HepG2 (cell line): ENCODE results near the gene RAB23. TPM values are rescaled to one million over a fixed set of nuclear protein-coding genes. Genes with fewer than 3 reads are reported as not detected.

Source experiments
- ATF7-NPFF ChIP-seq: sonication (generic); formaldehyde crosslinking; IDR thresholded peaks from 2 replicates; pipeline ENCODE4 v1.8.1; 2023; ENCODE audit warnings: mild to moderate bottlenecking, low read depth, missing genetic modification reagents, moderate library complexity
- CAMTA2 ChIP-seq: sonication (generic); formaldehyde crosslinking; IDR thresholded peaks from 2 replicates; pipeline ENCODE4 v1.4.0; 2020; ENCODE audit warnings: mild to moderate bottlenecking, missing genetic modification reagents, borderline replicate concordance
- CCAR2 ChIP-seq: fragments of 200-400 bp; formaldehyde crosslinking; optimal IDR thresholded peaks from 2 replicates; pipeline ENCODE3; 2018; ENCODE audit warnings: low read depth, mild to moderate bottlenecking, low read length, moderate library complexity
- ELF3 ChIP-seq: IDR thresholded peaks from 2 replicates; pipeline ENCODE4 v1.6.1; 2016; ENCODE audit warnings: missing genetic modification reagents, missing compliant biosample characterization
- EZH2 ChIP-seq: conservative IDR thresholded peaks from 2 replicates; pipeline ENCODE4 v1.6.1; 2012; ENCODE audit warnings: mild to moderate bottlenecking, low read depth, low read length, moderate library complexity
- HDAC2 ChIP-seq: sonication (generic); formaldehyde crosslinking; IDR thresholded peaks from 2 replicates; pipeline ENCODE4 v1.4.0; 2020; ENCODE audit warnings: missing genetic modification reagents
- HNF4A ChIP-seq: sonication (generic); formaldehyde crosslinking; IDR thresholded peaks from 2 replicates; pipeline ENCODE4 v1.4.0; 2020; ENCODE audit warnings: missing genetic modification reagents
- JUND ChIP-seq: sonication (generic); formaldehyde crosslinking; IDR thresholded peaks from 2 replicates; pipeline ENCODE4 v1.8.0; 2022; ENCODE audit warnings: mild to moderate bottlenecking, missing genetic modification reagents
- MEIS1 ChIP-seq: sonication (generic); formaldehyde crosslinking; IDR thresholded peaks from 2 replicates; pipeline ENCODE4 v1.9.0; 2021; ENCODE audit warnings: mild to moderate bottlenecking, missing genetic modification reagents, moderate library complexity, borderline replicate concordance
- MZF1 ChIP-seq: sonication (generic); formaldehyde crosslinking; IDR thresholded peaks from 2 replicates; pipeline ENCODE4 v1.8.1; 2023; ENCODE audit warnings: mild to moderate bottlenecking, missing genetic modification reagents, borderline replicate concordance
- PBX2 ChIP-seq: IDR thresholded peaks from 2 replicates; pipeline ENCODE4 v1.6.1; 2016; ENCODE audit warnings: control low read depth
- PHF21A ChIP-seq: sonication (generic); formaldehyde crosslinking; IDR thresholded peaks from 2 replicates; pipeline ENCODE4 v1.5.0; 2020; ENCODE audit warnings: mild to moderate bottlenecking, missing genetic modification reagents
- PHF8 ChIP-seq: sonication (generic); formaldehyde crosslinking; IDR thresholded peaks from 2 replicates; pipeline ENCODE4 v1.5.0; 2020; ENCODE audit warnings: missing genetic modification reagents
- PTBP1 ChIP-seq: fragments of 200-400 bp; formaldehyde crosslinking; IDR thresholded peaks from 2 replicates; pipeline ENCODE4 v1.6.1; 2018; ENCODE audit warnings: low read length, low read depth; ENCODE audit not compliant: poor library complexity, severe bottlenecking
- SMARCC2 ChIP-seq: fragments of 450-650 bp; IDR thresholded peaks from 2 replicates; pipeline ENCODE4 v1.6.1; 2017; ENCODE audit warnings: antibody characterized with exemption, mild to moderate bottlenecking
- SNAPC2 ChIP-seq: sonication (generic); formaldehyde crosslinking; IDR thresholded peaks from 2 replicates; pipeline ENCODE4 v1.8.1; 2022; ENCODE audit warnings: mild to moderate bottlenecking, missing genetic modification reagents
- SOX6 ChIP-seq, 2 experiments: fragments of 450-650 bp in 1 of 2; sonication (generic) in 1 of 2; formaldehyde crosslinking in 1 of 2; IDR thresholded peaks; 2 replicates each; pipeline versions ENCODE4 v1.4.0 to v1.6.1; 2017 to 2020; ENCODE audit warnings: antibody characterized with exemption in 1 of 2, mild to moderate bottlenecking in 1 of 2, missing genetic modification reagents in 1 of 2
- TCF12 ChIP-seq, 2 experiments: fragments of 450-650 bp in 1 of 2; sonication (generic) in 1 of 2; formaldehyde crosslinking in 1 of 2; IDR thresholded peaks; 2 replicates each; pipeline versions ENCODE4 v1.6.1 to v1.8.0; 2017 to 2022; ENCODE audit warnings: antibody characterized with exemption in 1 of 2, mild to moderate bottlenecking in 1 of 2, missing genetic modification reagents in 1 of 2, moderate library complexity in 1 of 2
- XRCC5 ChIP-seq: fragments of 200-400 bp; formaldehyde crosslinking; optimal IDR thresholded peaks from 2 replicates; pipeline ENCODE3; 2017; ENCODE audit warnings: mild to moderate bottlenecking, low read length
- ZNF441 ChIP-seq: sonication (generic); formaldehyde crosslinking; IDR thresholded peaks from 2 replicates; pipeline ENCODE4 v1.7.0; 2021; ENCODE audit warnings: missing genetic modification reagents, borderline replicate concordance
- ZNF451 ChIP-seq: sonication (generic); formaldehyde crosslinking; IDR thresholded peaks from 2 replicates; pipeline ENCODE4 v1.5.0; 2020; ENCODE audit warnings: mild to moderate bottlenecking, missing genetic modification reagents
- ZNF572 ChIP-seq: sonication (generic); formaldehyde crosslinking; IDR thresholded peaks from 2 replicates; pipeline ENCODE4 v1.5.1; 2020; ENCODE audit warnings: mild to moderate bottlenecking, missing genetic modification reagents
- ZNF629 ChIP-seq: sonication (generic); formaldehyde crosslinking; conservative IDR thresholded peaks from 2 replicates; pipeline ENCODE4 v1.5.0; 2020; ENCODE audit warnings: missing genetic modification reagents
- ZNF660 ChIP-seq: sonication (generic); formaldehyde crosslinking; IDR thresholded peaks from 2 replicates; pipeline ENCODE4 v1.5.1; 2020; ENCODE audit warnings: mild to moderate bottlenecking, low read depth, missing genetic modification reagents, borderline replicate concordance
- ZNF83 ChIP-seq: sonication (generic); formaldehyde crosslinking; IDR thresholded peaks from 2 replicates; pipeline ENCODE4 v1.4.0; 2020; ENCODE audit warnings: missing genetic modification reagents, mild to moderate bottlenecking, borderline replicate concordance
- polyA plus RNA-seq, 8 experiments: library from polyadenylated mRNA; depleted of rRNA in 3 of 8; stranded (reverse) in 7 of 8; unstranded in 1 of 8; fragments of >200 nt; fragmentation: Illumina TruSeq in 4 of 8; extraction: Trizol in 4 of 8; gene quantifications; 2 replicates each; pipeline versions ENCODE4 v1.2.1 to v1.2.3, GENCODE V29; 2011 to 2016; ENCODE audit warnings: low read depth in 4 of 8, missing spikeins in 1 of 8, mixed read lengths in 1 of 8; ENCODE audit not compliant: insufficient read depth in 1 of 8
- total RNA-seq, 5 experiments: library from RNA; depleted of rRNA; stranded (reverse); fragments of >200 nt; fragmentation: Illumina TruSeq; extraction: Trizol; gene quantifications; 2 replicates each; pipeline ENCODE4 v1.2.3, GENCODE V29; 2016; ENCODE audit warnings: low read depth in 1 of 5
- TF ChIP-seq, protein P1 (sequence below): sonication (generic); formaldehyde crosslinking; IDR thresholded peaks from 2 replicates; pipeline ENCODE4 v1.4.0; 2020; ENCODE audit warnings: mild to moderate bottlenecking, missing genetic modification reagents

Gene RAB23
- total and polyA plus RNA-seq, 2 of the 13 experiments (the other 11 are each of a cell fraction or from before 2014, with no cell fraction given) = 5.5 to 16.4 TPM

- TF ChIP-seq ELF3 (CRISPR knock-in tag) (0 out of 2 replicates have a peak, but pooled peaks have one; percentile 11), PHF8 (CRISPR knock-in tag) (peak; percentile 91), MZF1 (no peak), PHF21A (CRISPR knock-in tag) (peak; percentile 86), PBX2 (CRISPR knock-in tag) (no peak), MEIS1 (CRISPR knock-in tag) (peak; percentile 72; the same call in 1 of the 2 replicates), ZNF660 (CRISPR knock-in tag) (no peak), ZNF441 (CRISPR knock-in tag) (peak; percentile 89), SOX6 (IDR thresholded peaks at IDR 0.05) (no peak), SOX6 (CRISPR knock-in tag; IDR thresholded peaks at IDR 0.05) (peak; percentile 51), ATF7-NPFF (CRISPR knock-in tag) (peak; percentile 94), TCF12 (IDR thresholded peaks at IDR 0.05) (no peak), TCF12 (CRISPR knock-in tag; IDR thresholded peaks at IDR 0.05) (peak; percentile 87), SMARCC2 (no peak), ZNF451 (CRISPR knock-in tag) (peak; percentile 94), EZH2 (no peak), CCAR2 (no peak), SNAPC2 (CRISPR knock-in tag) (peak; percentile 90), XRCC5 (peak; percentile 87), JUND (peak; percentile 44; the same call in 1 of the 2 replicates), CAMTA2 (CRISPR knock-in tag) (peak; percentile 93; the same call in 1 of the 2 replicates), HNF4A (peak; percentile 36), HDAC2 (CRISPR knock-in tag) (peak; percentile 63), ZNF629 (CRISPR knock-in tag) (peak; percentile 62; the same call in 1 of the 2 replicates), PTBP1 (peak; percentile 74), ZNF83 (CRISPR knock-in tag) (no peak; the same call in 1 of the 2 replicates), ZNF572 (CRISPR knock-in tag) (no peak)
- TF ChIP-seq, protein P1, sequence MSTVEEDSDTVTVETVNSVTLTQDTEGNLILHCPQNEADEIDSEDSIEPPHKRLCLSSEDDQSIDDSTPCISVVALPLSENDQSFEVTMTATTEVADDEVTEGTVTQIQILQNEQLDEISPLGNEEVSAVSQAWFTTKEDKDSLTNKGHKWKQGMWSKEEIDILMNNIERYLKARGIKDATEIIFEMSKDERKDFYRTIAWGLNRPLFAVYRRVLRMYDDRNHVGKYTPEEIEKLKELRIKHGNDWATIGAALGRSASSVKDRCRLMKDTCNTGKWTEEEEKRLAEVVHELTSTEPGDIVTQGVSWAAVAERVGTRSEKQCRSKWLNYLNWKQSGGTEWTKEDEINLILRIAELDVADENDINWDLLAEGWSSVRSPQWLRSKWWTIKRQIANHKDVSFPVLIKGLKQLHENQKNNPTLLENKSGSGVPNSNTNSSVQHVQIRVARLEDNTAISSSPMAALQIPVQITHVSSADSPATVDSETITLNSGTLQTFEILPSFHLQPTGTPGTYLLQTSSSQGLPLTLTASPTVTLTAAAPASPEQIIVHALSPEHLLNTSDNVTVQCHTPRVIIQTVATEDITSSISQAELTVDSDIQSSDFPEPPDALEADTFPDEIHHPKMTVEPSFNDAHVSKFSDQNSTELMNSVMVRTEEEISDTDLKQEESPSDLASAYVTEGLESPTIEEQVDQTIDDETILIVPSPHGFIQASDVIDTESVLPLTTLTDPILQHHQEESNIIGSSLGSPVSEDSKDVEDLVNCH (CRISPR knock-in tag) = no peak
Observed at GRCh38 chr6:57172136-57173055, 49.7 kb downstream of the RAB23 start, which contains the start of gene BAG2 (continued).
